Gastroesophageal sphincter (tissue), 4 donors: ENCODE measurements around the gene BID. TPM values are rescaled to one million over a fixed set of nuclear protein-coding genes. Genes with fewer than 3 reads are reported as not detected.
"Not testable (repeated sequence)": the region's sequence is repeated elsewhere in the genome, so short reads cannot be mapped to it uniquely, and the experiment has no call there.

Experiments used
- ATAC-seq: fragments of 150-250 bp; one replicate; pipeline ENCODE4 v1.9.1; 2016; ENCODE audit warnings: mild to moderate bottlenecking, moderate library complexity
- H3K27ac ChIP-seq, 4 donors: fragments of 200-600 bp; sonication (generic) in 3 of 4; 1 replicate in 3 of 4; 2 replicates in 1 of 4; pipeline ENCODE4 v1.5.1; 2016 to 2019
- H3K27me3 ChIP-seq: fragments of 200-600 bp; sonication (generic); one replicate; pipeline ENCODE4 v1.5.1; 2019
- H3K36me3 ChIP-seq, 2 donors: fragments of 200-600 bp; sonication (generic); one replicate each; pipeline ENCODE4 v1.5.1; 2019; ENCODE audit warnings: control low read depth in 1 of 2
- H3K4me1 ChIP-seq, 3 donors: fragments of 200-600 bp; sonication (generic); 1 replicate in 2 of 3; 2 replicates in 1 of 3; pipeline ENCODE4 v1.5.1; 2016 to 2019; ENCODE audit warnings: control low read depth in 2 of 3
- H3K4me3 ChIP-seq, 2 donors: fragments of 200-600 bp; sonication (generic); one replicate each; pipeline ENCODE4 v1.5.1; 2019; ENCODE audit warnings: mild to moderate bottlenecking in 1 of 2, moderate library complexity in 1 of 2
- H3K9me3 ChIP-seq, 3 donors: fragments of 200-600 bp; sonication (generic); one replicate each; pipeline ENCODE4 v1.5.1; 2017 to 2019; ENCODE audit warnings: control low read depth in 2 of 3
- CTCF ChIP-seq, 4 experiments: fragments of 200-600 bp in 2 of 4; fragments of 450-650 bp in 2 of 4; sonication (generic) in 1 of 4; IDR thresholded peaks; one replicate each; pipeline ENCODE4 v1.5.1; 2017 to 2019; ENCODE audit warnings: antibody characterized with exemption in 4 of 4, mild to moderate bottlenecking in 2 of 4, moderate library complexity in 2 of 4
- EP300 ChIP-seq: sonication (generic); formaldehyde crosslinking; IDR thresholded peaks from one replicate; pipeline ENCODE4 v1.6.1; 2017; ENCODE audit warnings: antibody characterized with exemption, mild to moderate bottlenecking
- POLR2A ChIP-seq, 2 donors: fragments of 450-650 bp; IDR thresholded peaks; one replicate each; pipeline ENCODE4 v1.6.1; 2017; ENCODE audit warnings: antibody characterized with exemption in 2 of 2, mild to moderate bottlenecking in 2 of 2, moderate library complexity in 1 of 2
- POLR2AphosphoS5 ChIP-seq: sonication (generic); formaldehyde crosslinking; IDR thresholded peaks from one replicate; pipeline ENCODE4 v1.6.1; 2017; ENCODE audit warnings: antibody characterized with exemption
- WGBS, 2 donors: methylation state at CpG; one replicate each; pipeline ENCODE4 v1.1.5; 2018; ENCODE audit warnings: low coverage in 1 of 2; 5-methylcytosine and 5-hydroxymethylcytosine counted together
- total RNA-seq, 4 donors: library from RNA; depleted of rRNA; stranded (reverse); fragments of >200 nt; gene quantifications; one replicate each; pipeline ENCODE4 v1.1.0, GENCODE V29; 2016

BID gene
- total RNA-seq, 4 donors from 2014 or later: 5.9 to 34.5 (median 21.4) TPM

GRCh38 chr22:17769013-17769715 is 5.1 kb downstream of the BID start:
- H3K4me1 ChIP-seq: peaks cover 0 to 17% (median 8%) of the 10 kb centered on the region in 3 donors
- no peaks in the 10 kb centered on the region for H3K36me3 ChIP-seq
- no peak for ATAC-seq
- no peak overlapping the region for H3K4me3 ChIP-seq
- H3K27me3 ChIP-seq: no peaks in the 10 kb centered on the region
- 93 to 97% methylated on average over 2 to 6 of the region's 14 CpGs for WGBS, 2 donors
- no peak overlapping the region for H3K27ac ChIP-seq
- no peak for TF ChIP-seq EP300
- TF ChIP-seq CTCF (IDR thresholded peaks at IDR 0.05): no peak
- TF ChIP-seq POLR2A (IDR thresholded peaks at IDR 0.05): no peak
- no peaks in the 10 kb centered on the region for H3K9me3 ChIP-seq

- TF ChIP-seq EP300: no peak
- no peak for TF ChIP-seq POLR2AphosphoS5
- no peak for TF ChIP-seq CTCF (IDR thresholded peaks at IDR 0.05)
- TF ChIP-seq POLR2A (IDR thresholded peaks at IDR 0.05): no peak
- WGBS, 2 donors: 86 to 87% methylated on average over 4 to 14 of the region's 14 CpGs
- Histone ChIP-seq H3K4me1 (peaks cover 0 to 2% (median 0%) of the 10 kb centered on the region in 3 donors), H3K9me3 (no peaks in the 10 kb centered on the region), H3K36me3 (no peaks in the 10 kb centered on the region), H3K27me3 (no peaks in the 10 kb centered on the region), H3K27ac (no peak overlapping the region), H3K4me3 (no peak overlapping the region)
- no peak for ATAC-seq
Measured at GRCh38 chr22:17767233-17768065, 6.8 kb downstream of the BID start.

GRCh38 chr22:17764852-17765251 is 9.4 kb downstream of the BID start:
- 84 to 89% methylated on average over 1 to 5 of the region's 5 CpGs for WGBS, 2 donors

GRCh38 chr22:17764036-17764435 is 10.2 kb downstream of the BID start:
- Histone ChIP-seq H3K4me1 (peaks cover 0 to 5% (median 0%) of the 10 kb centered on the region in 3 donors), H3K9me3 (no peaks in the 10 kb centered on the region), H3K27ac (no peak overlapping the region), H3K36me3 (no peaks in the 10 kb centered on the region), H3K27me3 (no peaks in the 10 kb centered on the region), H3K4me3 (no peak overlapping the region)
- no peak for ATAC-seq
- 73 to 85% methylated on average over 2 of the region's 5 CpGs for WGBS, 2 donors
- TF ChIP-seq EP300: no peak
- TF ChIP-seq POLR2AphosphoS5: no peak
- TF ChIP-seq POLR2A (IDR thresholded peaks at IDR 0.05): no peak
- TF ChIP-seq CTCF (IDR thresholded peaks at IDR 0.05): no peak

More at GRCh38 chr22:17764852-17765251, 9.4 kb downstream of the BID start:
- H3K4me3 ChIP-seq, H3K4me1 ChIP-seq, H3K27me3 ChIP-seq, H3K27ac ChIP-seq, ATAC-seq, H3K36me3 ChIP-seq, H3K9me3 ChIP-seq: not testable (repeated sequence)

- not testable (repeated sequence) for H3K9me3 ChIP-seq, H3K4me3 ChIP-seq, H3K4me1 ChIP-seq, H3K27ac ChIP-seq, H3K36me3 ChIP-seq, ATAC-seq, H3K27me3 ChIP-seq
- WGBS, 2 donors: 88 to 89% methylated on average over 3 to 8 of the region's 10 CpGs
Measured at GRCh38 chr22:17763442-17763841, 10.8 kb downstream of the BID start.

GRCh38 chr22:17761138-17761488 is 13.2 kb downstream of the BID start:
- Histone ChIP-seq H3K4me1 (peaks cover 0 to 5% (median 0%) of the 10 kb centered on the region in 3 donors), H3K27me3 (no peaks in the 10 kb centered on the region), H3K27ac (no peak overlapping the region), H3K4me3 (no peak overlapping the region), H3K9me3 (no peaks in the 10 kb centered on the region), H3K36me3 (no peaks in the 10 kb centered on the region)
- WGBS, 2 donors: 60 to 78% methylated on average over 1 to 4 of the region's 4 CpGs
- no peak for TF ChIP-seq EP300
- TF ChIP-seq POLR2A (IDR thresholded peaks at IDR 0.05): no peak
- TF ChIP-seq CTCF (IDR thresholded peaks at IDR 0.05): no peak
- TF ChIP-seq POLR2AphosphoS5: no peak
- ATAC-seq: no peak
